NOMO-1 (cell line): Measurements from ENCODE around the gene MAD2L1BP.

Source experiments
- DNase-seq, 2 experiments: peaks; one replicate each; lab custom pipeline; 2025; ENCODE audit not compliant: unreplicated experiment in 2 of 2; lab: John Stamatoyannopoulos, UW

Gene MAD2L1BP

GRCh38 chr6:43680308-43681200 lies 44.9 kb downstream of the MAD2L1BP start:
- DNase-seq = no peak

- DNase-seq = no peak
These were observed 45.7 kb downstream of the MAD2L1BP start for GRCh38 chr6:43681303-43681702.

- DNase-seq = no peak
These were observed 47.2 kb downstream of the MAD2L1BP start for GRCh38 chr6:43682724-43683429.

- DNase-seq = peak; percentile 40 to 73
These were observed 48.2 kb downstream of the MAD2L1BP start for GRCh38 chr6:43683708-43684455.

GRCh38 chr6:43687079-43687436 lies 51.4 kb downstream of the MAD2L1BP start:
- no peak for DNase-seq

- DNase-seq = peak; percentile 68 to 75
These were observed 52.1 kb downstream of the MAD2L1BP start, which contains the start of gene MRPS18A for GRCh38 chr6:43687437-43688347. Gene MRPS18A (minus strand): TSS chr6:43687791. CDS start chr6:43687779, 12 bp downstream.

GRCh38 chr6:43689421-43689820 lies 53.8 kb downstream of the MAD2L1BP start:
- no peak for DNase-seq
